HG02870 (cell line): ENCODE data around the gene SLC25A26.

Experiments used
- ATAC-seq: cut with Tn5 transposase; IDR thresholded peaks from one replicate; pipeline ENCODE4 v1.9.1; 2021; ENCODE audit warnings: mild to moderate bottlenecking, moderate library complexity; ENCODE audit not compliant: unreplicated experiment

Gene SLC25A26

DNA sequence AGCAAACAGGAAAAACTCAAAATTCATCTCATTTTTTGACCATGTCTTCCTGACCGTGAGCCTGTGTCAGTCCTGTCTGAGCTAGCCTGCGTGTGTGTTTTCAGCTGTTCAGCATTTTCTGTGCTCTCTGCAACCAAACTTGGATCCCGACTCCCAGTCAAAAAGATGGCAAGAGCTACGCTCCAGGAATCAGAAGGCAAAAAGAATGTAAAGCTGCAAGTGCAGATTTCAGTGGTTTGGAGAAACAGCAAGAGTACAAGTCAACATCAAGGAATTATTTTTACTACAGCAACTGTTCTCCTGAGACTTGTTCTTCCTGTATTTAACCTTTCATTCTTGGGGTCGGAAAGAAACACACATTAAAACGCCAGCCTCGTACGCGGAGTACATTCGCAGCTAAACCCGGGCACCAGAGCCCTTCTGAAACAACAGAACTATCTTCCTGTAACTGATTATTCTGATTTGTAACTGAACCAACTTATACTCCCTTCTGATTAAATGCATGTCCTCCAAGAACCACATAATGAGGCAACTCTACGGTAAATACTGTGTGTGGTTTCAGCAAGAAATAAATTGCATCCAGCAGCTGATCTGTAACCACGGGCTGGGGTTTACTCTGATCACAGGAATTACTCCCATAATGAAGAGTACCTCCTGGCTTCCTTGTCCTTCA, 172.7 kb downstream of the SLC25A26 start:
- peak; percentile 11 for ATAC-seq

DNA sequence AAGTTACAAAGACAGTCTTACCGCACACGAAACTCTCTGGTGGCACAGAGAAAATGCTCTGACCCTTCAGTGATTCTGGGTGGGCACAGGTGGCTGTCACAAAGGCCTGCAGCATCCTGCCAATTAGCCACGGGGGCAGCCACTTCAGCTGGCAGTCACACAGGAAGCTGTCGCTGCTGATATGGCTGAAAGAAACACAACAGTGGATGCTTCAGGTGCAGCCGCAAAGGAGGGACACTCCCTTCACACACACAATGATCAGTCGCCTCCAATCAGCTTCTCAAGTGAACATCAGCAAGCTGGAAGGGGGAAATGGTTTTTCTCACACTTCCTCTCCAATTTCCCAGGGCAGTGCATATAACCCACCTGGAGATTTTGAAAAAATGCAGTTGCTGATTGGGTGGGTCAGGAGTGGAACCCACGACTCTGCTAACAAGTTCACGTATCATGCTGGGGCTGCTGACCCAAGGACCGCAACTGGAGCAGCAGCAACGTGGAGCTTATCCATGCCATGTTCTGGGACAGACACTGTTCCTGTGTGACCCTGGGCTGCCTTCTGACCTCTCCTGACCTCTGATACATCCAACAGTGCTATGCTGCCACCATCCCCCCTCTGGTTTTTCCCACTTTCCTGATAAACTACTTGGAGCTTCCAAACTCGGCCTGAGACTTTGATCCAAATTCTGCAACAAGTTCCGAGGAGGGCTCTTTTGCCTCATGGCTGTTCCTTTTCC, 173.4 kb downstream of the SLC25A26 start:
- ATAC-seq: peak; percentile 85

DNA sequence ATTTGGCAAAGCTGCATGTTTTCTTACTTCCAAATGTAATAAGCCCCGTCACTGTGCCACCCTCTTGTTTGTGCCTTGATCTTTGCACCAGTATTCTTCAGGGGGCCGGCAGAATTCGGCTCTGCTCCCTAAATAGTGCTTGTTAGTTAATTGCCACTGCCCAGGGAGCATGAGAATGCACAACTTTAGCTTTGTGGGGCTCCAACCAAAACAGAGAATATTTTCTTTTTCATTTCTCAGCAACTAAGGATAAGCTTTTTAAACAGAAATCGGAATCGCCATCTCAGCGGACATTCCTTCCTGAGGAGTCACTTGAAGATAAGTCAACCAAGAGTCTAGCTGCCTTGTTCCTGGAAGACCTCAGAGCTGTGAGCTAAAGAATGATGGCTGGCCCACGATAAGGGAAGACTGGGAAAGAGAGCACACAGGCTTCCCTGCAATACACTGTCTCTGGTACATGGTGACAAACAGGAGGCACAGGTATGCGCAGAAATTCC, 174.0 kb downstream of the SLC25A26 start:
- ATAC-seq: no peak

DNA sequence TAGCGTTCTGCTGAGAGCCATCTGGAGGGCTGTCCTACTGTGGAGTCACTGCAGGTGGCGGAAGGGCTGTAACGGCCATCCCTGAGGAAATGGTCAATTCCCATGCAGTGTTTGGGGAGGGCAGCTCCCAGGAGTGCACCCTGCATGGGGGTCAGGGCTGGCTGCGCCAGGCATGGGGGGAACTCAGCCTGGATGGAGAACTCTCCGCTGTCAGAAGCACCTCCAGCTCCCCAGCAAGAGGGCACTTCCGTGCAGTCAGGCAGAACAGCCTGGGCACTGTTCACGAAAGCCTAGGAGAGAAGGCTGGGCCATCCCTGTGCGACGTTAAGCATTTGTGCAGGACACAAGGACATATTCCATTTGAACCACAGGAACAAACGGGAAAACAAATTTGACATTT, 174.8 kb downstream of the SLC25A26 start:
- no peak for ATAC-seq

DNA sequence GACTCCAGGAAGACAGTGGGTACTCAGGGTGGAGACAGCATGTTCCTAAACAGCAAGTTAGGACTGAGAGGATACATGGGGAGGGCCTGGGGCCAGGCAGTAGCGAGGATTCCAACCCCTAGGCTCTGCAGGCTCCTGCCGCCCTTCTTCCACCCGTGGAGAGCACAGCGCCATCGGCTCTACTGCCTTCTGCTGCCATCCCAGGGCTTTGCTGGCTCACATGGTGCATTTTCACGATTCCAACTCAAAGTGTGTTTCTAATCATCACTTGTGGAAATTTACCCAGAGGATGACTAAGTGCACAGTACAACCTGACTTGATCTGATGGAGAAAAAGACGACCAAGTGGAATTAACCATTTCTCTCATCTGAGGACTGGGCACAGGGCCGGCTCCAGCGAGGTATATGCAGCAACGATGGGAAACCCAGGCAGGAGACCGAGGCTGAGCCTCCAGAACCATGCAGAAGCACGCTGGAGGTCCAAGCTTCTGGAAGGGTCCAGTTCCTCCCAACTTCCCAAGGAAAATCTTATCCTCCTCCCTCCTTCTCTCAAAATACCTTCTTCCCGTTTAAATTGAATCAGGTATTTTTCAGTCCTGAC, 175.5 kb downstream of the SLC25A26 start:
- ATAC-seq: no peak

DNA sequence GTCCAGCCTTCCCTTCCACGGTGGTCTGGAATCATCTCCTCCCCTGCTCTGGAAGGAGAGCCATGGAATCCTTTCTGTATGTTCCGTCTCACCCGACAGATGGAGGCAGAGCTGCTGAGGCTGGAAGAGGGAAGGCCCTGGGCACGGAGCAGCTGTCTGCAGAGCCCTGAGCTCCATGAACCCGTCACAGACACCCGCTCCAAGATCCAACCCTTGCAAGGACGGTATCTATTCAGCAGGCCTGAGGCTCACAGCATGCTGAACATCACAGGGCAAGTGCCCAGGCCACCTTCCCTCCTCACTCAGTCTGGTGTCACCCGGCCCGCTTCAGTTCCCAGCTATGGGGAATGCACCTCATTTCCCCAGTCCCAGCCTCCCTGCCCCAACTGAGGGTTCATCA, 176.1 kb downstream of the SLC25A26 start:
- ATAC-seq: no peak

DNA sequence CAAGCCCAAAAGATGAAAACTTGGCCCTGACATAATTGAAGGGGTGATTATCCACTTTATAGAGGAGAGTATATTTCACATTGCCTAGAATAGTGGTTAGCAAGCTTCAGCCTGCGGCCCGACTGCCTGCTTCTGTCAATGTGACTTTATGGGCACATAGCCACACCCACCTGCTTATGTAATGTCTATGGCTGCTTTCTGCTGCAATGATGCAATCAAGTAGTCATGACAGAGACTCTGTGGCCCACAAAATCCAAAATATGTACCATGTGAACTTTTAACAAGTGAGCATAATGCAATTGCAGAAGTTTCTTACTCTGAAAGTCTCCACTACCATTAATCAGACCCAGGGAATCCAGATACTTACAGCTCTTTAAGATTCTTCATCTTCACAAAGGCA, 176.9 kb downstream of the SLC25A26 start:
- ATAC-seq: no peak

DNA sequence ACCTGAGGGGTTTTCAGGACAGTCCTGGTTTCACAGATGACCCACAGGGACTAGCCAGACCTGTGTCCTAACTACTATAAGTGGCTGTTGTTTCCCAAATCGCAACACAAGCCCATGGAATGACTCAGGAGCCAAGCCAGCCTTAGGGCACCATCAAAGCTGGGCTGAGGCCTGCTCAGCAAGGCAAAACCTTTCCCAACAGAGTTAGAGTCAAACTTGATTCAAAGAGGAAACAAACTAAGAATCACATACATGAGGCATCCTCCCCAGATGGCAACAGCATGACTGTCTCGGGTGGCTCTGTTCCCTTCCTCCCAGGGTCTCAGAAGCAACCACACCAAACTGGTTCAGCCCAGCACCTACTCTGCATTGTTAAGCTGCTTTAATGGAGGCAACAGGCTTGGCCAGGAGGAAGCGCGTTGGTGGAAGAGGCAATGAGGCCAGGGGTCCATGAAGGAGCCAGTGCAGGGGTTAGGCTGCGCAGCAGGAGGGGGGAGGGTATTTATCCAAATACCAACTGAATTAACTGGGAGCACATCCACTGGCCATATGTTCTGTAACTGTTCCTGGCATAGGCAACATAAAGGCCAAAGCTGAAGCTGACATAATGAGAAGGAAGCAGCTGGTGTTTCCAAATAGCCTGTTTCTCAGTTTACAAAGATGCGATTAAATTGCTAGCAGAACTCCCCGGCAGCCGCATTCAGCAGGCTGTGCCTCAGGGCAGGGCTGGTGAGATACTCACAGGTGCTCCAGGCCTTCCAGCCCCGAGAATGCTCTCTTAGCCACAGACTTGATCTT, 177.6 kb downstream of the SLC25A26 start:
- no peak for ATAC-seq

DNA sequence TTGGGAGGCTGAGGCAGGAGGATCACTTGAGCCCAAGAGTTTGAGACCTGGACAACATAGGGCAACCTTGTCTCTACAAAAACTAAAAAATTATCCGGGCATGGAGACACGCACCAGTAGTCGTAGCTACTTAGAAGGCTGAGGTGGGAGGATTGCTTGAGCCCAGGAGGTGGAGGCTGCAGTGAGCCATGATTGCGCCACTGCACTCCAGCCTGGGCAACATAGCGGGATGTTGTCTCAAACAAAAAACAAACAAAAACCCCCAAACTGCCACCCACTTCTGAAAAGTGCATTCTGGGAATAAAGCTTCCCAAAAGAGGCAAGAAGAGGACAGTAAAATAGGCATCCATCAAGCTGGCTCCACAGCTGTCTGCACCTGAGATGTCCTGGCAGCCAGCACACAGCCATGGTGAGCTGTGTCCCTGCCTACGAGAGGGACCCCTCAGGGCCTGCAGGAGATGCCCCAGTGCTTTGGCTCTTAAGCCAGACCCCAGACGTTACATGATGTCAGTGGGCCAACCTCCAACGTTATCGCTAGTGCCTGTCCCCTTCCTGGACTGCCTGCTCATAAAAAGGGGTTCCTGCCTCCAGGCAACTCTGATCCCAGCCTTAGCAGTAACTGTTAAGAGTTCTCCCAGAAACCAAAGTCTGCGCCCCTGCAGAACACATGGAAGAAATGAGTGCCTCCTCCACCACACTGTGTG, 178.9 kb downstream of the SLC25A26 start:
- ATAC-seq: no peak

DNA sequence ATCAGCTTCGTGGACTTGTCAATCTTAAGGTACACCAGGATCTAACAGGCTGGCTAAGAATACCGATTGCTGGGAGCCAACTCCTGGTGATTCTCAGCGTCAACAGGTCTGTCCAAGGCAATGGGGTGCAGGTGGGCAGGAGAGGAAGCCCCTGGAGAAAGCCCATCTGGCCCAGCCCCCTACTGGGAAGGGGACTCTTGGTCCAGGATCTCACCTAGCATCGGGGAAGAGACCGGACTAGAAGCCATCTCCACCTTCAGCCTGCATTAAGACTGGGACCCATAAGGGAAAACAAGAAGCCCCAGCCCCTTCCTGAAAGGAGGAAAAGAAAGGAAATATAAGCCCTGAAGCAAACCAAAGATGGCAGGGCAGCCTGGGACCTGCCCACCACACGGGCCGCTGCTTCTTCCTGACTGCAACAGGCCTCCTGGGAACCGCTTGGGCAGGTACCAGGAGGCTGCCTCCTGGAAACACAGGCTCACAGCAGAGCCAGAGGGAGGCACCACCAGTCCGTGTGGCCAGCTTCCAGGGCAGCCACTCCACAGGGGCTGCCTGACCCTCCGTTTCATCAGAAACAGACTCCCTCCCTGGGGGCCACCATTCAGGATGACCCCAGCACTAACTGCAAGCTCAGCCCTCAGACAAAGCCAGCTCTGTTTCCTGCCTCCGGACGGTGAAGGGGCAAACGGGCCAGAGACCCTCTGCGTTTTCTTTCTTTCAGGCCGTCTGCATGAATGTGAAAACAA, 179.8 kb downstream of the SLC25A26 start:
- no peak for ATAC-seq

DNA sequence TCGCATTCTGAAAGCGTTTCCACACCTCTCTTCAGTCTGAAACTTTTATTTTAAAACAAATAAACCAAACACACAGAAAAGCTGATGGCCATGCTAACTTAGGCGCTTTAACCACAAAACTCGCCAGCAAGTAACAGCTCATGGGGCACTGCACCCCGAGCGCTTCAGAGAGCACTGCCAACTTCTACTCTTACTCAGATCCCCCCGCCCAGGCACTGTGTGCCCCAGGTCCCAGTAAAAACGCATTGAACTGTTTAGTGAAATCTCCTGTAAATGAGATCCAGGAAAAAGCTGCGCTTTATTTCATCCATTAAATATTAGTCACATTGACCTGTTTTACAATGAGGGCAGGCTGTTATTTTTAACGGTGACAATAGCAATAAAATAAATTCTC, 180.4 kb downstream of the SLC25A26 start:
- no peak for ATAC-seq

DNA sequence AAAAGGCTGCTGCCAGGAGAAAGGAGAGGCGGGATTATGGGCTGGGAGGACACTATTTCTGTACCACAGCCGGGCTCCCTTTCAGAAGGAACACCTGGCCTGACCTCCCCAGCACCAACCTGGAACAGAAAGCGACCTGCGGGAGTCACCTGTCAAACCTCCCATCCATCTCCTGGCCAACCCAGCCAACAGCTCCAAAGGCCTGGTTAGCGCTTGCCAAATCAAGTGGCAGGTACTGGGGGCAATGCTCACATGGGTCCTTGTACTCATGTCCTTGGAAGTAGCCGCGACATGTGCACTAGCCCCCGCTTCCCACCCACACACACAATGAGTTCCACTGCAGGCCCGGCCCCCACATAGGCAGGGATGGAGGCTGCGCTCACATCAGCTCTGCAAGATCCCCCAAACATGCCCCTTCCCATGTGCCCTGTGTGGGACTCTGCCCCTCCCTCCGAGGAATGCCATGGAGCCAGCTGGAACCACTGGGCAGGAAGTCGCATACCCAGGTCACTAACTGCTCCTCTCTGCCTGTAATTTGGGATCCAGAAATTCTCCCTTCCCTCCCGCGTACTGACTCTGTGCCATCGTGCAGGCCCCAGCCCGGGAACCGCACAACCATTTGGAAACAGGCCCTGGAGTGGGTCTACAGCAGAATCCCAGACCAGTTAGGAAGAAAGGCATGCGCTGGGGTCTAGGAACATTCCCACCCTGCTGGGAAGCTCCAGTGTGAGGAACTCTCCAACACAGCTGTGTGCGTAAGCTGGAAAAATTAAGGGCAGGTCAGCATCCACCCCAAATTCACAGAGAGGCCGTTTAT, 181.1 kb downstream of the SLC25A26 start:
- ATAC-seq: no peak

DNA sequence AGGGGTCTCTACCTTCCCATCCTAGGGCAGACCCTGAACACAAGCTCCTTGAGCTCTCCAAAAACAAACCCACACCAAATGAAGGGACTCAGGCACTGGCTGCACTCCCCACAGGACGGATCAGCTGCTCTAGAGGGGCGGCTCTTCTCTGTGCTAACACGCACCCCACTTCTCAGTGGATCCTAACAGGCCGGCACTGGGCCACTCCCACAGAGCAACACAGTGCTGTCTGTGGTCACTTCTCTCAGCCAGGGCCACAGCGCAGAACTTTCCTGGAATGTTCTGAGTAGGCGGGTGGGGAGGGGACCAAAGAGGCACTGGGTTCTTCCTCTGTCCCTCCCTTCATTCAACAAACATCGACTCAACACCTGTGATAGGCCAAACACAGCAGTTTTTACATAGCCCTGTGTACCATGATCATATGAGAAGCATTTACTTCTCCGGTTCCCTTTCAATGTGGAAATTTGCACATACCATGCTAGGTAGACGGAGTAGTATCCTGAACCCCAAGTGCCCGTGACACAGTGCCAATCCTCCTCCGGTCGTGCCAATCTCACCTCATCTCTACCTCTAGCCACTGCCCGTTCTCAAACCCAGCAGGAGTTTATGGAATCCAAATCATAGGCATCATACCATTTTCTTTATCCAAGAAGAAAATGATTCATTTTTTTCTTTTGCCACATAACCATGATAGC, 181.9 kb downstream of the SLC25A26 start:
- ATAC-seq: no peak

DNA sequence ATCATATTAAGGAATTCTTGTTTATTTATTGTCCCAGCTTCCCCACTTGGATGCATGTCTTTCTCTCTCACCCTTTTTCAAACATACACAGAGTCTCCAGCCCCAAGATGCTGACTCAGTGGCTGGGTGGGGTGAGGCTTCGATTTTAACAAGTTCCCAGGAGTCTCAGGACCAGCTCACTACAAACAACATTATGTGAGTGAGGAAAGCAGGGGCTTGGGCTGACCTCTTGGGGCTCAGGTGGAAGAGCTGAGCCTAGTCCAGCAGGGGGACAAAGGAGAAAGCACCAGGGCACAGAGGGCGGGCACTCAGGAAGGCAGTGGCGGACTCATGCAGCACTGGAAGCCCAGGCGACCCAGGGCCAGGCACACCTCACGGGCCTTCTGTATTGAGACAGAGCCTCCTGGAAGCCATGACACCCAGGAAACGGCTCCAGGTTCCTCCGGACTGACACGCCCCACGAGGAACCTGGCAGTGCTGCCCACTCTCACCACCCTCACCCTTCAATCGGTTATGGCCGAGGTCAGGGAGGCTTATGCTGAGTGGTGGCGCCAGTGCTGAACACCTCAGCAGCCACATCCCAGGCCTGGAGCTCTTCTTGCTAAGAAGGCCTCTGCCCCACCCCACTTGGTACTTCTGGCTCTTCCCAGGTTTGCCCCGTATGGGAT, 182.7 kb downstream of the SLC25A26 start:
- no peak for ATAC-seq

DNA sequence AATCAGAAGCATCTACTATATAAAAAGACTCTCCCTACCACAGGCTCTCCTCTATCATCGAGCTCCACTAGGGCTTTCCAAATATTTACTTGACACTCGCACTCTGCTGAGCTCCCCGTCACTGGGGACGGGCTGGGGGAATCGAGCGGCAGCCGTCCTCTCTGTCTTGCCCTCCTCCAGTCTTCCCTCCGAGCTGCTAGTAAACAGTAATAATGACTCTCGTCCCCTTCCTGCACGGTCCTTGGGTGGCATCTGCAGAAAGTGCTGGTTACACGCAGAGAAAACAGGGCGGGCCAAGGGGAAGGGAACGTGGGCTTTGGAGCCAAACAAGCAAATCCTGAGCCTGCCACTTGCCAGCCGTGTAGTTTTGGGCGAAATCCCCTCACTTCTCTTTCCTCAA, 183.4 kb downstream of the SLC25A26 start:
- ATAC-seq: no peak

DNA sequence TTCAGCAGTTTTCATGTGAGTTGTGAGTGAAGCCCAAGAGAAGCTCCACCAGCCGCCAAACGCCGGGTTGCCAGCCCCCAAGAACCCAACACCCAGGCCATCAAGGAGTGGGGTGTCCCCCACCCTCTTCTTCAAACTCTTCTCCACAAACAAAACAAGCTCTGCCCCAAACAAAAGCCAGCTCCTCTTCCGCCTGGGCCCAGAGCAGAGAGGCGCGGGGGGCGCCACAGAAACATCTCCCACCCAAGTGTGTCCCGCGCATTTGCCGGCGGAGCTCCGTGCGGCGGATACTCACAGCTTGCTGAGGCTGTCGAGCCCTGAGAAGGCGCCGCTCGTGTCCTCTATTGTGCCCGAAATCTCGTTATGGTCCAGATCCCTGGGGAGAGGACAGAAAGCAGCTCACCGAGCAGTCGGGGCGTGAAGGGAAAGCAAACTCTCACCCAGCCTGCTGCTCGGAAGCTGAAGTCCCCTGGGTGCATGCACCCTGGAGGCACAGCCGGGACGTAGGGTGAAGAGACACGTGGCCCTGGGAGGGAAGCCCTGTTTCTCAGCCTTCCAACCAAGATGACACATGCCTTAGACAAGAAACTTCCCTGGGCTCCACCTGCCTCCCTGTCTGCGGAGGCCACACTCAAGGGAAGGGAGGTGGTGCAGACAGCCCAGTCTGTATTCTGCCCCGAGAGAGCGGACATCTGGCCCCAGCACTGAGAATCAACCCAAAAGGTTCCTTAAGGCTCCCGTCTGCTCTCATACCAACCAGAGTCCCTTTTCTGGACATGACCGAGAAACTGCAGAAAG, 184.3 kb downstream of the SLC25A26 start:
- ATAC-seq: no peak

DNA sequence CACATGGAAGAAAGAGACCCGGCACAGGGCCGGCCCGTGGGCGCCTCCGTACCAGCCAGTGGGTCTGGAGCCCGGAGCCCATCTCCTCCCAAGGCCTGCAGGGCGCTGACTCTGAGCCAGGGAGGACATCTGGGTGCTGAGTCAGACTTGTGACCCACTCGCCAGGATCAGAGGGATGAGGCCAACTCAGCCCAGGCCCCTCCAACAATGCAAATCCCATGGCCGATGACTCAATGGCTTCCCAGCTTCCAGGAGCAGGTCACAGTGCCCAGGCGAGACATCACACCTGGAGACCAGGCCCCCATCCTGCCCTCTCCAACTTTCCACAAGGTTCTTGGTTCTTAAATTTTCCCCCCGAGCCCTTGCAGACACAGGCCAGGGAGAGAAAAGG, 184.9 kb downstream of the SLC25A26 start:
- ATAC-seq: no peak
